Measurements from ENCODE around the gene ZNRF1.
"Not testable (repeated sequence)": the region's sequence is repeated elsewhere in the genome, so short reads cannot be mapped to it uniquely, and the experiment has no call there.

The ZNRF1 gene

DNA sequence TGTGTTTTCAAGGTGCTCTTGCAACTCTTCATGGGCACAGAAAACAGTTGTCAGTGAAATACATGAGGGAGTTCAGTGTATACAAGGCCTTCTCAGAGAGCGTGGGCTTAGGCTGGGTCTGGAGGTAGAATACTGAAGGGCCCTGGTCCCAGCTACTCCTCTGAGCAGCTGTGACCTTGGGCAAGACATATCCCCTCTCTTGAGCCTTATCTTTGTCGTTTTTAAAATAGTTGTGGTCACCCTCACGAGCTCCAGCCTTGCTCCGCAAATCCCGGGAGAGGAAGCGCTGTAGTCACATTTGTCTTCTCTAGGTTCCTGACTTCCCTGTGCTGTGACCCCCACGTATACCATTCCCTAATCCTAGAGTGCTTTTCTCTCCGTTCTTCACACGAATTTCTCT, 3.6 kb downstream of the ZNRF1 start:
- no peak for DNase-seq

DNA sequence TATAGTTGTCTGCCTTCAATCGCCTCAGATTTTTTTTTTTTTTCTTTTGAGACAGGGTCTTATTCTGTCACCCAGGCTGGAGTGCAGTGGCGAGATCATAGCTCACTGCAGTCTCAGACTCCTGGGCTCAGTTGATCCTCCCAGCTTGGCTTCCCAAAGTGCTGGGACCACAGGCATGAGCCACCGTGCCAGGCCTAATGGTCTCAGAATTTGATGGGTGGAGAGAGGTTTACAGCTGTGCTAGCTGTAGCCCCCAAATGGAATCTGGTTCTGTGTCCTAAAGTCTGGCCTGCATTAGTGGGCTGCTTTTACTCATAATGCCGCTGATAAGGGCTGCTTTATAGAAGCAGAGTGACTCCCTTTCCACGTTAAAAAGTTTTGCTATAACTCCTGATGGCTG, 5.1 kb downstream of the ZNRF1 start:
- no peak for DNase-seq

DNA sequence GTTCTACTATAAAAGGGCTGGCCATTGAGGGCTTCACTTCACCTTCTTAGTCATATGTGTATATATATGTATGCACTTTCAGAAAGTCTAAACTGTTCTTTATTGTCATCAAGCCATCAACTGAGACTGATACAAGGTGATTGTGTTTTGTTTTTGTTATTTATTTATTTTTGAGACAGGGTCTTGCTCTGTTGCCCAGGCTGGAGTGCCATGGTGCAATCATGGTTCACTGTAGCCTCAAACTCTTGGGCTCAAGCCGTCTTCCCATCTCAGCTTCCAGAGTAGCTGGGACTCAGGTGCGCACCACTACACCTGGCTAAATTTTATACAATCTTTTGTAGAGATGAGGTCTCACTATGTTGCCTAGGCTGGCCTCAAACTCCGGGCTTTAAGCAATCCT, 5.6 kb downstream of the ZNRF1 start:
- DNase-seq = no peak

DNA sequence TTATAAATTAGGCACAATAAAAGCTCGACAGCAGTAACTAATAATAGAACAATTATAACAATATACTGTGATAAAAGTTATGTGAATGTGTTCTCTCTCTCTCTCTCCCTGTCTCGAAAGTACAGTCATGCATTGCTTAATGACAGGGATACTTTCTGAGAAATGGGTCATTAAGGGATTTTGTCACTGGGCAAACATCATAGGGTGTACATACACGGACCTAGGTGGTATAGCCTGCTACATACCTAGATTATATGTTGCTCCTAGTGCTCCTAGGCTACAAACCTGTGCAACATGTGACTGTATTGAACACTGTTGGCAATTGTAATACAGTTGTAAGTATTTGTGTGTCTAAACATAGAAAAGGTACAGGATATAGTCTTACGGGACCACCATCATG, 6.9 kb downstream of the ZNRF1 start:
- no peak for DNase-seq

DNA sequence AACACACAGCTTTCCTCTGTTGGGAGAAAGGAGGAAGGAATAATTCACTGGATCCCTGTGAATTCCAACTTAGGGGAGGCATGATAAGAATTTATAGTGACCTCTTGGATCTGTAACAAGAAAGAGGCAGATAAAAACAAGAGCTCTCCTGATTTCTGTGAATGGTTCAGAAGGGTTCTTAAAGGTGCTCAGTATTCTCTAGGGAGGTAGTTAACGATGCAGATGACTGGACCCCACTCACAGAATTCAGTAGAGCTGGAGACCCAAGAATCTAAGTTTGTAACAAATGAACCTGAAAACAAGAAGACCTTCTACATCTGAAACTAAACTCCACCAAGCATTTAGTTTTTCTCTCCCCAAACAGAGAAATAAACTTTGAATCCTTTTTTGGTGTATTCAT, 8.6 kb downstream of the ZNRF1 start:
- no peak for DNase-seq

DNA sequence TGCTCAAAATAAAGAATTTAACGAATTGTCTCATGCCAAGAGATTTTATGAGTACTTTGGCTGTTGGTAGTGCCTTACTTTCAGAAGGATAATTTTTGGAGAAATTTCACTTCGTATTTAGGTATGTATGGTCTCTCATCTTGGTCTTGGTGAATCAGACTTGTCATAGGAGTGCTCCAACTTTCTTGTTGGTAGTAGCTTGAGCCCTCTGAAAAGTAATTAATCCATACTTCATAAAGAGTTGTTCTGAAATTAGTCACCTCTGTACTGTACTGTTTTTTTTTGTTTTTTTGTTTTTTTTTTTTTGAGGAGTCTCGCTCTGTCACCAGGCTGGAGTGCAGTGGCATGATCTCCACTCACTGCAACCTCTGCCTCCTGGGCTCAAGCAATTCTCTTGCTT, 11.6 kb downstream of the ZNRF1 start:
- no peak for DNase-seq

DNA sequence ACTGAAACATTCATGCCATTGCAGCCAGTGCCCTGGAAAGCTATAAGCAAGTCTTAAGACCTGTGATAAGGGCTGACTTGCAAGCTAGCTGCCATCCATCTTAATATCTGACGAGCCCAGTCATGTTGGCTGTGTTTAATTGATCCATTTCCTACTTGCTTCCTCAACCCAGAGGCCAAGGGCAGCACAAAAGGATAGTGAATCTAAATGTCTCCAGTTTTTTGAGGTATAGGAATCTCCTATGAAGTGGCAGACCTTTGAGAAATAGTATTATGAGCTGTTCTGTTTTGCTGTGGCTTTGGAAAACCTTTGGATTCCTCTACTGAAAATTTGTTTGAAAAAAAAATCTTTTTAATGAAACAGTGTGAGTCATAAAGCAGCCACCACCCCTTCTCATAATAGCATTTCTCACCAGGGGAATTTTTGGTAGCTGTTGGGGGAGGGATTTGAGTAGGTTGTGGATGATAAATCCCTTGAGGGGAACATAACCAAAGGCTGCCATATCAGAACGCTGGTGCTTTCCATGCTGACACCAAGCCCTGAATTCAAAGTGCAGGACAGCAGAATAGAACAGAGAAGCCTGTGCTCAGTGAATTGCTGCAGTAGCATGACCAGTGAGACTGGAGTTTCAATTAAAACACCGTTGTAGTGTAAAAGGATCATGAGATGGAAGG, 12.9 kb downstream of the ZNRF1 start:
- peak; percentile 95 for DNase-seq

DNA sequence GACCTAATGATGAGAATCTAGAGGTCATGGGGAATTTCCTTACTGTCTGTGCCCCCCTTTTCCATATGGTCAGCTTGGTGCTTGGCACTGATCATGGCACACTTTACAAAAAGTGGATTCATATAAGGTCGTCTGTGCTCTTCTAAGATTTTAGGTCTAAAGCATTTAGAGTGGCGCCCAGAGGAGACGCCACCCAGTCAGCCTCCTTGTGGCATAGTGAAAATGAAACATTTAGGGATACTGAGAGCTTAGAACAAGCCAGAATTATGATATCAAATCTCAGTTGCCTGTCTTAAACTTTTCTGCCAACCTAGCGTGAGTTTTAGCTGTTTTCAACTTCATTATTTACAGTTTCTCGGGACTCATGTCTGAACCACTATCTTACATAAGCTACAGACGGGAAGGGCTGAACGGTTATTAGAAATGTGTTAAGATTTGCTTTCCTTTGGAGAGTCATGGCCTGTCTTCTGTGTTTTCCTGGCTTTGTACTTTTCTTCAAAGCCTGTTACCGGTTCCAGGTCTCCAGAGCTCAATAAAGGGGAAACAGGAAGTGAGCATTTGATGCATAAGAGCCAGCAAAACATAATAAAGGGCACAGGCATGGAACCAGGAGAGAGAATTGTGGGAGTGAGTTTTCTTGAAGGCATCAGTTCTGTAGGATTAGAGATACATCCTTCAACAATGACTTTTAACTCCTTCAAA, 13.7 kb downstream of the ZNRF1 start:
- no peak for DNase-seq

DNA sequence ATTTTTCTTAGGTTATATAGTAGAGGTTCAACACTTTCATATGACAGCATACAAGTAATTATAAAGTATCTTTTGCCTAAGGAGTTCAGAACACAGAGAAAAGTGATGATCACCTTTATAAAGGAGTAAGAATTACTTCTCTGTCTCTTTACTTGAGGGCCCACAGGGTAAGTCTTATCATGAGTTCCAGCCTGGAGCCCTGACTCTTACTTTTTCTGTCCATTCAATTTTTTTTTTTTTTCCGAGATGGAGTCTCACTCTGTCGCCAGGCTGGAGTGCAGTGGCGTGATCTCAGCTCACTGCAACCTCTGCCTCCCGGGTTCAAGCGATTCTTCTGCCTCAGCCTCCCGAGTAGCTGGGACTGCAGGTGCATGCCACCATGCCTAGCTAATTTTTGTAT, 14.3 kb downstream of the ZNRF1 start:
- DNase-seq = not testable (repeated sequence)

DNA sequence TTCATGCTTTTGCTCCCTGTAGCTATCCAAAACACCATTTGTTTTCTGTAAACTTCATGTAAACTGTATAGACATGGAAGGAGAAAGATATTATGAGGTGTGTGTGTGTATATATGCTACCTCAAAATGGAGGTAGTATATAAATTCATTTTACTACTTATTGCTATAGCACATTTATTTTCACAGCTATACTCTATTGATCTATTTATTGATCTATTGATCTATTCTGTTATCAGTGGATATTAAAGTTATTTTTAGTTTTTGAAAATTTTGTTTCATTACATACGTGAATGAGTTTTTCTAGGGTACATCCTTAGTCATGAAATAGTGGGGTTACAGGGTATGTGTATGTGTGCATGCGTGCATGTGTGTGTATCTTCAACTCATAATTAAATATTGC, 15.5 kb downstream of the ZNRF1 start:
- DNase-seq = no peak

DNA sequence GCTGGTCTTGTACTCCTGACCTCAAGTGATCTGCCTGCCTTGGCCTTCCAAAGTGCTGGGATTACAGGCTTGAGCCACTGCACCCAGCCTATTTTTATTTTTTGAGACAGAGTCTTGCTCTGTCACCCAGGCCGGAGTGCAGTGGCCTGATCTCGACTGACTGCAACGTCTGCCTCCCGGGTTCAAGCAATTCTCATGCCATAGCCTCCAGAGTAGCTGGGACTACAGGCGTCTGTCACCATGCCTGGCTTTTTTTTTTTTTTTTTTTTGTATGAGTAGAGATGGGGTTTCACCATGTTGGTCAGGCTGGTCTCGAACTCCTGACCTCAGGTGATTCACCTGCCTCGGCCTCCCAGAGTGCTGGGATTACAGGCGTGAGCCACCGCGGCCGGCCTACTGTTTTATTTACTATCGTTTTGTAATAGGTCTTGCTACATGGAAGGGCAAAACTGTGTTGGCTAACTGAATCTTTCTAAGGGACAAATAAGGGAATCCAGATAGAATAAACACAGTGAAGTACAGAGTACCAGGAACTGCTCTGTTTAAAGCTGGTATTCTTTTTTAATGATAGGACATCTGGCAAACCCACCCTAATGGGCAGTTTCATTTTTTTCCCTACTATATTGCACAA, 17.7 kb downstream of the ZNRF1 start:
- DNase-seq = not testable (repeated sequence)

DNA sequence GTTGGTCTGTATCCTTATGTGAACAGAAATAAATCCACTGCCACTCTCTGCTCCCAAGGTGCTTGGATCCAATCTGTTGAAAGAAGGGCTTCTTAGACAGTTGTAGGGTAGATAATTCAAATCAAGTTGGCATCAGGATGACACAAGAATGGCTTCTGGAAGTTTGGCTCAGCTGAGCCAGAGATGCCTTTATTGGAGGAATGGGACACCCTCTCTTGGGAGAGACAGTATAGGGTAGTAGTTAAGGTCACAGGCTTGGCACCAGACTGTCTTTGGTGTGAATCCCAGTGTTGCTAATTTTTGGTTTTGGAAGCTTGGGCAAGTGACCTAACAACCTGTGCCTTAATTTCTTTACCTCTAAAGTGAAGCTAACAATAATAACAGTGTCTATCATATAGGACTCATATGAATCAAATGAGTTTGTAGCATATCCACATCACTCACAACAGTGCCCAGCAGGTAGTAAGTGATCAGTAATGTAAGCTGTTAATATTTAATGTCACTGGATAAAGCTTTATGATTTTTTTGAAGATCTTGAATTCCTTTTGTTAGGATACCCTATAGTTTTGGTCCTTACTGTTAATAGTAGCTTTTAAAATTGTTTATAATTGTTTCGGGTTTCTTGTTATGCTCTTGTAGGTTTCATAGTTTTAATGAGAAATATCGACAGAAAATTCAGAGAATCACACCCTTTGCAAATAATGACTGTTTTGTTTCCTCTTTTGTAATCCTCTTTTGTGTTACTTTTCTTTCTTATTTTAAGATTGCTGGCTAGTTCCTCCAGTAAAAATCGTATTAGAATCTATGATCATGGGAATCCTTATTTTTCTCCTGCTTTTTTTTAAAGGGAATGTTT, 19.1 kb downstream of the ZNRF1 start:
- no peak for DNase-seq

DNA sequence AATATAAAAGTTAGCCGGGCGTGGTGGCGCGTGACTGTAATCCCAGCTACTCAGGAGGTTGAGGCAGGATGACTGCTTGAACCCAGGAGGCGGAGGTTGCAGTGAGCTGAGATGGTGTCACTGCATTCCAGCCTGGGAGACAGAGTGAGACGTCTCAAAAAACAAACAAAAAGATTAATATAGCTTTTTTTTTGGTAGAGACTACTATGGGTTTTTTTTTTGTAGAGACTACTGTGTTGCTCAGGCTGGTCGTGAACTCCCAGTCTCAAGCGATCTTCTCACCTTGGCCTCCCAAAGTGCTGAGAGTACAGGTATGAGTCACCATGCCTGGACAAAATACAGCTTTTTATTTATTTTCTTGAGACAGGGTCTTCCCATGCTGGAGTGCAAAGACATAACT, 20.2 kb downstream of the ZNRF1 start:
- DNase-seq = peak; percentile 32

DNA sequence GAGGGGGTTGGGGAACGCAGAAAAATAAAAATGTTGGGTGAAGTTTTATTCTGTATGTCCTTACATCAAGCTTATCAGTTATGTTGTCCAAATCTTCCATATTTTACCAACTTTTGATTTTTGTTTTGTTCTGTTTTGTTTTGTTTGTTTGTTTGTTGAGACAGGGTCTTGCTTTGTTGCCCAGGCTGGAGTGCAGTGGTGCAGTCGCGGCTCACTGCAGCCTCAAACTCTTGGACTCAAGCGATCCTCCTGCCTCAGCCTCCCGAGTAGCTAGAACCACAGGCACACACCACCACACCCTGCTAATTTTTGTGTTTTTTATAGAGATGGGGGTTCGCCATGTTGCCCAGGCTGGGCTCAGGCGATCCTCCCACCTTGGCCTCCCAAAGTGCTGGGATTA, 20.8 kb downstream of the ZNRF1 start:
- DNase-seq = no peak

DNA sequence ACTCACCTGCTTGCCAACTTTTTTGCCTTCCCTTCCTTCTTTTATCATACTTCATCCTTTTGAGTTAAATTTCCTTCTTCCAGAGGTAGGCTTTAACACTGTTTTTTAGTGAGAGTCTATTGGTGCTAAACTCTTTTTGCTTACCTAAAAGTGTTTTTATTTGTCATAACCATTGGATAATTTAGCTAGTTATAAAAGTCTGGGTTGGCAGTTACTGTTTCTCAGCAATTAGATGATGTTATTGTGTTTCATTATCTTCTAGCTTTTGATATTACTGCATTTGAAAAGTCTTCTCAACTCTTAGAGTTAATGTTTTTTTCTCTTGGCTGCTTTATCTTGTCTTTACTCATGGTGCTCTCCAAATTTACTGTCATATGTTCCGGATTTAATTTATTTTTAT, 22.6 kb downstream of the ZNRF1 start:
- DNase-seq = no peak

DNA sequence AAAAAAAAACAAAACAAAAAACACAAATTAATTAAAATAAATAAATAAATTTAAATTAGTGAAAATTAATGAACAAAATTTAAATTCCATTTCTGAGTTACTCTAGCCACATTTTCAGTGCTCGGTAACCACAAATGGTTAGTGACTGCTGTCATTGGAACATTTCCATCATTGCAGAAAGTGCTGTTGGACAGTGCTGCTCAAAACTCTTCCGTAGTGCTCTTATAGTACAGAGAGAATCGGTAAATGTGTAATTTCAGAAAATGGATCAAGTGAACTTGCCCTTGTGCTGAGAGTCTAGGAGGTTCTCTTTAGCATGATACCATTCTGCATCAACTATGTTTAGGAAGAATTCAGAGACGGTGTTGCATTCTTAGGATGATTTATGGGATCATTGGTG, 23.7 kb downstream of the ZNRF1 start:
- no peak for DNase-seq

DNA sequence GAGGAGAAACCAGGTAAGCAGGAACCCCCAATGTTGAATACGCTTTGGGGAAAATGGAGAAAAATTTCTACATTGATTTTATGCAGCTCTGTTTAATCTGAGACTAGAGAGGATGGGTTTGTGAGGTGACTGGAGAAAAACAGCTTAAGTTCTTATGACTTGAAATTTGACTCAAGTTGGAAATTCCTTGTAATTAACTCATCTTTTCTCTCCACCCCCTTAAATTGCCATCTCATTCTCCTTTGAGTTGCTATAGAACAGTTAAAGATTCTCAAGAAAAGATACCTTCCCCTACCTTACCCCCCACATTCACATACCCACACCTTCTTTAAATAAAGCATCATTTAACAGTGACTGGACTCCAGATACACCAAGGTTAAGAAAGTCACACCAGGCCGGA, 24.2 kb downstream of the ZNRF1 start:
- DNase-seq = peak; percentile 41

DNA sequence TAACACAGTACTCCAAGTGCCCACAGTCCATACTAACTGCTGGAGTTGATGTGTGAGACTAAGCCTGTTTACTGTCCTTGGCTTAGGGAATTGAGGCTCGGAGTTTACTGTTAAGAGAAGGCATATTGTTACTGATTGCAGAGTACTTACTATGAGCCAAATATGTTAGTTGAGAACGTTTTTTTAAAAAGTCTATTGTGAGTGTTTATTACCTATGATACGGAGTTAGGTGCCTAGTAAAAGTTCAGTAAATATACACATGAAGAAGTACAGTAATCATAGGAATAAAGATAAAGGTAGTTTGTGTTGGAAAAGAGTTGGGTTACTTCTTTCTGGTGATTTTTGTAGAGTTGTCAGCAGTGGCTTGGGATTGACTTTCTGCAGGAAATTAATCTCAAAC, 25.4 kb downstream of the ZNRF1 start:
- no peak for DNase-seq

DNA sequence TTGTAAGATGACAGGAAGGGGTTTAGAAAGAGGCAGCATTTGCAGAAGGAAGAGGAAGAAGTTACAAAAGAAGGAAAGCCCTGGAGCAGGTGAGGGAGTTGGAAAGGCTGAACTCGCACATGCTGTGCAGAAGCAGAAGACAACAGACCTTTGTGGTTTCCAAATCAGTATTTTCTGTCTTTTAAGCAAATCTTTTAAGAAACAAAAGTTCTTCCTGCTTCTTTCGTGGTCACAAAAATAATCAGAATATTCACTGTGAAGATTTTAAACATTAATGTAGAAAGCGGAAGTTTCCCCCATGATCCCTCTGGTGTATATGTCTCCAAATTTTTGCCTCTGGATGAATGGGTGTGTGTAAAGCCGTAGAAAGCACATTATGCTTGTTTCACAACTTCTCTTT, 25.8 kb downstream of the ZNRF1 start:
- no peak for DNase-seq

DNA sequence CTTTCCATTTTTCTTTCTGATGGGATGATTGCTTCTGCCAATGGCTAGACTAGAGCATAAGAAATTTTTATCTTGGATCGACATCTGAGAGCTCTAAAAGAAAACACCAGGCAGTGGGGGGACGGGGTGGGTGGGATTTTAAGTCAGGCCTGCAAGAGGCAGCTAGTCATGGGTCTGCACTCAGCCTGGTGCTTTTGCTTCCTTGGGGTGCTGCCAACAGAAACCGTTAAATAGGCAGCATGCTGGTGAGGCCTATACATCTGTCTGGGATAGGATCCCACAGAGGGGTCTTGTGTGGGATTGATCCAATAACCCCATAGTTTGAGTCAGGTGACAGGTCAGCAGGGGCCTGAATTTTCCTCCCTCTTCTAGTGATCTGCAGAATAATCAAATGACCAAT, 26.9 kb downstream of the ZNRF1 start:
- DNase-seq = peak; percentile 64

DNA sequence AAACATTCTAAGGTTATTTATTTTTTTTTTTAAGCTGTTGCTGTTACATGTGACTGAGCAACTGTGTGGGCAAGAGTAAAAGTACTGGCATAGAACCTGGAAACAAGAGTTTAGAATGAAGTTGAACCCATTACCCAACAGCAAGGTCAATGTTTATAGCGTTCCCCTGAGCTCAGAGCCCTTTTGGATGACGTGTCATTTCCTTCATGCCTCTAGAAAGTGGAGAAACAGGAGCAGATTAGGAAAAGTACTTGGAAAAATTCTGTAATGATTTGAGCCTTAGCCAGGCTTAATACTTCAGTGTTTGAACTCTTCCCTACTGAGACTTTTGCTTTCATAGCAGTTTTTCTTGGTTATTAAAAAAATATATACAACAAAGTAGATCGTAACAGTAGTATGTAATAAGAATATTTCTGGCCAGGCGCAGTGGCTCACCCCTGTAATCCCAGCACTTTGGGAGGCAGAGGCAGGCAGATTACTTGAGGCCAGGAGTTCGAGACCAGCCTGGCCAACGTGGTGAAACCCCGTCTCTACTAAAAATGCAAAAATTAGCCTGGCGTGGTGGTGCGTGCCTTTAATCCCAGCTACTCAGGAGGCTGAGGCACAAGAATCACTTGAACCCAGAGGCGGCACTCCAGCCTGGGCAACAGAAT, 27.5 kb downstream of the ZNRF1 start:
- DNase-seq = peak; percentile 81

DNA sequence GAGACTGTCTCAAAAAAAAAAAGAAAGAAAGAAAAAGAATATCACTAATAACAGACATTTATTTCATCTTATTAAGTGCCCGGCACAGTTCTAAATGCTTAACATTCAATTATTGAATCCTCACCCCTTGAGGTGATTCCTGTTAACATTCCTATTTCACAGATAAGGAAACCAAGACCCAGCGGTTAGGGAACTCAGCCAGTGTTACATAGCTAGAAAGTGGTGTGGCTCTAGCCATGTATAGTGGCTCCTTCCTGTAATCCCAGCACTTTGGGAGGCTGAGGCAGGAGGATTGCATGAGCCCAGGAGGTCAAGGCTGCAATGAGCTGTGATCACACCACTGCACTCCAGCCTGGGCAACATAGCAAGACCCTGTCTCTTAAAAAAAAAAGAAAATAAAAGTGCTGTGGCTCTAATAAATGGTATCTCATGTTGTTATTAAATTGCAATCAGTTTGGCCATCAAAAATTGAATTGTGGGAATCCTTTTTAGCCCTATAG, 28.1 kb downstream of the ZNRF1 start:
- DNase-seq = no peak

Measured in fibroblast of skin of scalp (primary cell).